ENCODE data around the gene GRIK1. TPM values are rescaled to one million over a fixed set of nuclear protein-coding genes. Genes with fewer than 3 reads are reported as not detected.

GRIK1 gene
- polyA plus RNA-seq, 1 experiment = not detected

GRCh38 chr21:29642551-29643245, 297.1 kb downstream of the GRIK1 start:
- no peaks in the 10 kb centered on the region for H3K27me3 ChIP-seq (ENCODE audit: control insufficient read depth, insufficient read depth, low read length)
- CTCF ChIA-PET = interaction anchor here (1.2 kb wide), 1 partner anchor 18 kb away, joined by 3 read pairs; no protein-coding TSS in a partner anchor

GRCh38 chr21:29641635-29642550, 297.9 kb downstream of the GRIK1 start:
- no peaks in the 10 kb centered on the region for H3K27me3 ChIP-seq (ENCODE audit: control insufficient read depth, insufficient read depth, low read length)
- no peak for TF ChIP-seq CTCF (IDR thresholded peaks at IDR 0.05; ENCODE audit: low read depth, low read length)
- CTCF ChIA-PET = interaction anchor here (1.2 kb wide), 1 partner anchor 18 kb away, joined by 3 read pairs; no protein-coding TSS in a partner anchor

More at GRCh38 chr21:29642551-29643245, 297.1 kb downstream of the GRIK1 start:
- H3K9me3 ChIP-seq (ENCODE audit: control insufficient read depth, insufficient read depth, low read length) = no peaks in the 10 kb centered on the region
- H3K27ac ChIP-seq (ENCODE audit: low read depth, low read length) = no peak overlapping the region
- DNase-seq (ENCODE audit: low read depth, low spot score) = no peak
- no peak for TF ChIP-seq CTCF (IDR thresholded peaks at IDR 0.05; ENCODE audit: low read depth, low read length)
- POLR2A ChIA-PET = interaction anchor here (0.6 kb wide), 1 partner anchor 219 kb away, joined by 4 read pairs; no protein-coding TSS in a partner anchor
- H3K4me3 ChIP-seq (ENCODE audit: low read depth, low read length) = no peak overlapping the region

GRCh38 chr21:29641001-29641634, 298.7 kb downstream of the GRIK1 start:
- Histone ChIP-seq H3K27ac (ENCODE audit: low read depth, low read length) (no peak overlapping the region), H3K27me3 (ENCODE audit: control insufficient read depth, insufficient read depth, low read length) (no peaks in the 10 kb centered on the region), H3K4me3 (ENCODE audit: low read depth, low read length) (no peak overlapping the region), H3K9me3 (ENCODE audit: control insufficient read depth, insufficient read depth, low read length) (no peaks in the 10 kb centered on the region)
- CTCF ChIA-PET = no interaction called here
- POLR2A ChIA-PET = no interaction called here
- DNase-seq (ENCODE audit: low read depth, low spot score) = no peak
- no peak for TF ChIP-seq CTCF (IDR thresholded peaks at IDR 0.05; ENCODE audit: low read depth, low read length)

More at GRCh38 chr21:29641635-29642550, 297.9 kb downstream of the GRIK1 start:
- DNase-seq (ENCODE audit: low read depth, low spot score) = no peak
- Histone ChIP-seq H3K4me3 (ENCODE audit: low read depth, low read length) (no peak overlapping the region), H3K9me3 (ENCODE audit: control insufficient read depth, insufficient read depth, low read length) (no peaks in the 10 kb centered on the region), H3K27ac (ENCODE audit: low read depth, low read length) (no peak overlapping the region)
- POLR2A ChIA-PET = no interaction called here

- Histone ChIP-seq H3K9me3 (ENCODE audit: control insufficient read depth, insufficient read depth, low read length) (no peaks in the 10 kb centered on the region), H3K4me3 (ENCODE audit: low read depth, low read length) (no peak overlapping the region), H3K27me3 (ENCODE audit: control insufficient read depth, insufficient read depth, low read length) (no peaks in the 10 kb centered on the region), H3K27ac (ENCODE audit: low read depth, low read length) (no peak overlapping the region)
- ChIA-PET CTCF (no interaction called here), POLR2A (no interaction called here)
- no peak for TF ChIP-seq CTCF (IDR thresholded peaks at IDR 0.05; ENCODE audit: low read depth, low read length)
- DNase-seq (ENCODE audit: low read depth, low spot score) = no peak
These were observed 299.7 kb downstream of the GRIK1 start for GRCh38 chr21:29640080-29640508.
